ENCODE results near the gene TLCD2. TPM values are rescaled to one million over a fixed set of nuclear protein-coding genes. Genes with fewer than 3 reads are reported as not detected.
"Not testable (repeated sequence)": the region's sequence is repeated elsewhere in the genome, so short reads cannot be mapped to it uniquely, and the experiment has no call there.

Gene TLCD2
- polyA plus RNA-seq, 1 donor from 2014 or later, result not detected

DNA sequence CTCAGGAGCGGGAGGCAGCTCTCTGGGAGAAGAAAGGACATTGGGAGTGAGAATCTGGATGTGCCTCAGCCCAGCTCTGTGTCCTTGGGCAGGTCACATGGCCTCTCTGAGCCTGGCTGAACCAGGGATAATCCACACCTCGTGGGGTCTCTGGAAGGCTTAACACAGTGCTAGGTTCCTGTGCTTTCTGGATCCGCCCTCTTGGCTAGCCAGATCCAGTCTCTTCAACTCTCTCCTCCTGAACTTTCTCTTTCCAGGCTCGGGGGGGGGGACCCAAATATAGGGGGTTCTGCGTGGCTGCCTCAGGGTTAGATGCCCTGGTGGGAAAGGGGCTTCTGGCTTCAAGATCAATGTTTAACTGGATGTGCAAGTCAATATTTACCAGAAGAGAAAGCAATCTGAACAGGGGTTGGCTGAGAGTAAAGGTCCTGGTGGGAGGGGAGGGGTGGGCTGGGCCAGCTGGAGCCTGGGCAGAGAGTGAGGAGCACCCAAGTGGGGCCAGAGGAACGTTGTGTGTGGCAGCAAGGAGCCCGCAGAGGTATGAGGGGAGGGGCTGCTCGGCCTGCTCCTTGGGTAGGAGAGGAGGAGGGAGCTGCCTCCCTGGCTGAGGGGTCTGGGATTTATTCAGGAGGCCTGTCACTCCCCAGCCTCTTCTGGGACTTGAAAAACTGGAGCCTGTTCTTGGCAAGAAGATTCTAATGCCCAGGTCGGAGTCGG, 32.4 kb upstream of the TLCD2 start, which contains the start of gene SERPINF2:
Gene SERPINF2, plus strand, starts transcription at position 501 of the 717 bp plus-strand sequence. CDS start 2,125 bp downstream, outside the sequence.
- H3K27ac Mint-ChIP-seq, result peak within 1 kb of the TSS in 1 of 3 donors; percentile 19
- H3K9me3 Mint-ChIP-seq, result no peaks in the 10 kb centered on the region
- no peaks in the 10 kb centered on the region for H3K36me3 Mint-ChIP-seq
- no peaks in the 10 kb centered on the region for H3K4me1 Mint-ChIP-seq
- H3K27me3 Mint-ChIP-seq, result peaks cover 1% of the 10 kb centered on the region
- no peak within 1 kb of the TSS for H3K4me3 Mint-ChIP-seq

DNA sequence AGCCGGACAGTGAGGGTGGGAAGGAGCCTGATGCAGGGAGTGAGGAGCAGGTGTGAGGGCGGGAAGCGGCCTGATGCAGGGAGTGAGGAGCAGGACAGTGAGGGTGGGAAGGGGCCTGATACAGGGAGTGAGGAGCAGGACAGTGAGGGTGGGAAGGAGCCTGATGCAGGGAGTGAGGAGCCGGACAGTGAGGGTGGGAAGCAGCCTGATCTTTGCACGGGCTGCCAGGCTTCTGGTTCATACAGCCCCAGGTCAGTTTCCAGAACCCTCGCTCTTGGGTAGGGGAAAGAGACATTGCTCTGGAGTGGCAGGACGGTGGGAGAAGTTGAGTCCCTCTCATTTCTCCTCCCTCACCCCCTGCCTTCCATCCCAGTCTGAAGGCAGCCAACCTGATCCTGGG, 31.7 kb upstream of the TLCD2 start:
- H3K27me3 Mint-ChIP-seq, H3K36me3 Mint-ChIP-seq, H3K9me3 Mint-ChIP-seq, H3K4me1 Mint-ChIP-seq, H3K27ac Mint-ChIP-seq, H3K4me3 Mint-ChIP-seq: not testable (repeated sequence)

DNA sequence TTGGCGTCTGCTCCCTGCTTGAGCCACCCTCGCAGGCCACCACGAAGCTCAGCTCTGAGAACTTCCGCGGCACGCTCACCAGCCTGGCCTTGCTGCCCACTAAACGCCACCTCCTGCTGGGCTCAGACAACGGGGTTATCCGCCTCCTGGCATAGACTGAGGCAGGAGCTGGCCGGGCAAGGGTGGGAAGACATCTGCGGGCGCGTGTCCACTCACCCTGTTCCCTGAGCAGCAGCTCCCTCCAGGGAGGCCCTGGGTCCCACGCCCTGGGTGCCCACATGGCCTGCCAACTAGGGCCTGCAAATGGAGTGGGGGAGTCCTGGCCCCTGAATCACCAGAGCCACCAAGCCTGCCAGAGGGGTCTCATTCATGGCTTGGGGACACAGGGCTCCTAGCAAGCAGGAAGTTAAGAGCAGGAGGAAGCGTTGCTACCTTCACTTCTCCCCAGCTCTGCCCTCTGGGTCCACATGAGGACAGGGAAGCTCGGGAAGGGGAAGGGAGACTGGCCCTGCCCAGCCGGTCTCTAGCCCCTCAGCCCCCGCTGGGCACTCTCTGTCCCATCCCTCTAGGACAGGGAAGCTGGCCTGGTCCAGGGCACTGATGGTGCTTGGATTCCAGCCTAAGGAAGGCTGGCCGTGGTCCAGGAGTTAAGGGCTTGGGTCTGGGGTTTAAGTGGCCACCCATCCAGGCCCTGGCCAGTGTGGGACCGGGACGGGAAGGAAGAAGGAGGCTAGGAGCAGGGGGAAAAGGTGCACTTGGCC, 27.5 kb upstream of the TLCD2 start:
- Mint-ChIP-seq H3K4me3 (no peak overlapping the region), H3K4me1 (peaks cover 5 to 9% (median 7%) of the 10 kb centered on the region in 3 donors), H3K36me3 (peaks cover 8% of the 10 kb centered on the region), H3K27ac (no peak overlapping the region), H3K27me3 (no peaks in the 10 kb centered on the region), H3K9me3 (no peaks in the 10 kb centered on the region)

DNA sequence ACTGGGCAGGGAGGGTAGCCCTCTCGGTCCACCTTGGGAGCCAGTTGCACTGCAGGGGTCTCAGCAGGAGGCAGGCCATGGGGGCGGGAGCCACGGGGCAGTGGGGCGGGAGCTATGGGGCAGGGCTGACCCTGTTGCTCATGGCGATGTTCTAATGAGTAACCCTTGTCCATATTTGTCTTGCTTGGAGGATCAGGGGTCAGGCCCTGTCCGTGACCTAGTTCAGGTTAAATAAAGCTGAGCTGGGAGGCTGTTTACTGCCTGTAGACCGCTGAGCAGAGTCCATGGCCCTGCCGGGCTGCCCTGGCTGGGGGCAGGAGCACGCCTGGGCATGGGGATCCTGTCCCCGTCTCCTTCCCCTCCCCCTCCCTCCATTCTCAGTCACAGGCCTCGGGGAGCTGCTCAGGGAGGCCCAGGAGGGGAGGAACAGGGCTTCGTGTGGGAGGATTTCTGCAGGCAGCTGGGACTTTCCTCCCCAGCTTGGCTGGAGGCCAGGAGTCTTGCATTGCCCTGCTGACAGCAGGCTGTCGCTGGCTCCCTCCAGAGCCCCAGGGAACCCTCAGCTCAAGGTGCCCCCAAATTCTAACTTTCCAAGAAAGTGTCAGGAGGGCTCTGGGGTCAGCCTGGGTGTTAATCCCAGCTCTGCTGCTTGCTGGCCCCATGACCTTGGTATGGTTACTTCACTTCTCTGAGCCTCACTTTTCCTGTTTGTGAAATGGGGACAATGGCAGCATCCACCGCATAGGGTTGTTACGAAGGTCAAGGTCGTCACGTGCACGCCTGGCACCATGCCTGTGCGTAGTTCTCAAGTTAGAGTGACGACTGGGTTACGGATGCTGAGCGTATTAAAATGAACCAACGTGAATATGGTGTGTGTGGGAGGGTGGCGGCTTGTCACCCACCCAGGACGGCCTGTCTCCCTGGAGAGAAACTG, 26.4 kb upstream of the TLCD2 start:
- H3K27ac Mint-ChIP-seq, result no peak overlapping the region

GRCh38 chr17:1735834-1736347, 25.7 kb upstream of the TLCD2 start:
- no peak overlapping the region for H3K27ac Mint-ChIP-seq
- H3K36me3 Mint-ChIP-seq, result peaks cover 8% of the 10 kb centered on the region

More for the DNA sequence above, 26.4 kb upstream of the TLCD2 start:
- H3K4me3 Mint-ChIP-seq, result no peak overlapping the region
- peaks cover 5 to 11% (median 9%) of the 10 kb centered on the region in 3 donors for H3K4me1 Mint-ChIP-seq
- H3K9me3 Mint-ChIP-seq, result no peaks in the 10 kb centered on the region
- H3K36me3 Mint-ChIP-seq, result peaks cover 8% of the 10 kb centered on the region
- no peaks in the 10 kb centered on the region for H3K27me3 Mint-ChIP-seq

DNA sequence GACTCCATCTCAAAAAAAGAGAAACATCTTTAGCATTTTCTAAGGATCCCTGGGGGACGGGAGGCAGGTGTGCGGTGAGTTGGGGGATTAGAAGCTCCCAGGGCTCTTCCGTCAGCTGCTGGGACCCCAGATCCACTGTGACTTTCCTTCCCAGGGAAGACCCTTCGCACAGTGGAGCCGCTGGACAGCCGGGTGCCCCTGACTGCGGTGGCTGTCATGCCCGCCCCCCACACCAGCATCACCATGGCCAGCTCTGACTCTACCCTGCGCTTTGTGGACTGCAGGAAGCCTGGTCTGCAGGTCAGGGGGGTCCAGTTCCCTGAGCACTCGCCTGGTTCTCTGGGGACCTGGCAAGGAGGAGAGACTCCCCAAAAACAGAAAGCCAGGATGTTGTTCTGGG, 25.2 kb upstream of the TLCD2 start:
- peaks cover 5 to 11% (median 9%) of the 10 kb centered on the region in 3 donors for H3K4me1 Mint-ChIP-seq
- H3K27me3 Mint-ChIP-seq, result no peaks in the 10 kb centered on the region
- no peak overlapping the region for H3K27ac Mint-ChIP-seq
- H3K4me3 Mint-ChIP-seq, result peak overlapping the region in 2 of 4 donors; percentile 8 to 32
- peaks cover 8% of the 10 kb centered on the region for H3K36me3 Mint-ChIP-seq
- H3K9me3 Mint-ChIP-seq, result no peaks in the 10 kb centered on the region

More at GRCh38 chr17:1735834-1736347, 25.7 kb upstream of the TLCD2 start:
- H3K27me3 Mint-ChIP-seq, result no peaks in the 10 kb centered on the region
- no peaks in the 10 kb centered on the region for H3K9me3 Mint-ChIP-seq
- peaks cover 5 to 11% (median 9%) of the 10 kb centered on the region in 3 donors for H3K4me1 Mint-ChIP-seq
- peak overlapping the region in 1 of 4 donors; percentile 8 for H3K4me3 Mint-ChIP-seq

- Mint-ChIP-seq H3K36me3 (peaks cover 8% of the 10 kb centered on the region), H3K27ac (peak overlapping the region; percentile 39 to 81 (median 57)), H3K27me3 (no peaks in the 10 kb centered on the region), H3K9me3 (no peaks in the 10 kb centered on the region), H3K4me3 (peak overlapping the region; percentile 32 to 85 (median 52)), H3K4me1 (peaks cover 5 to 17% (median 16%) of the 10 kb centered on the region in 3 donors)
These were observed 23.6 kb upstream of the TLCD2 start for GRCh38 chr17:1733759-1734158.

- peaks cover 8% of the 10 kb centered on the region for H3K36me3 Mint-ChIP-seq
- peak overlapping the region in 3 of 4 donors; percentile 2 to 51 (median 38) for H3K4me3 Mint-ChIP-seq
- no peaks in the 10 kb centered on the region for H3K9me3 Mint-ChIP-seq
- no peaks in the 10 kb centered on the region for H3K27me3 Mint-ChIP-seq
- H3K27ac Mint-ChIP-seq, result peak overlapping the region; percentile 69 to 94 (median 80)
- H3K4me1 Mint-ChIP-seq, result peaks cover 5 to 22% (median 18%) of the 10 kb centered on the region in 3 donors
These were observed 22.7 kb upstream of the TLCD2 start for GRCh38 chr17:1732833-1733321.

- H3K9me3 Mint-ChIP-seq, result no peaks in the 10 kb centered on the region
- H3K4me1 Mint-ChIP-seq, result peaks cover 5 to 22% (median 18%) of the 10 kb centered on the region in 3 donors
- H3K27ac Mint-ChIP-seq, result peak overlapping the region; percentile 69 to 94 (median 80)
- H3K36me3 Mint-ChIP-seq, result peaks cover 8% of the 10 kb centered on the region
- H3K4me3 Mint-ChIP-seq, result peak overlapping the region in 2 of 4 donors; percentile 2 to 38
- no peaks in the 10 kb centered on the region for H3K27me3 Mint-ChIP-seq
These were observed 22.2 kb upstream of the TLCD2 start for GRCh38 chr17:1732241-1732832.

- H3K4me1 Mint-ChIP-seq, result peaks cover 5 to 22% (median 18%) of the 10 kb centered on the region in 3 donors
- H3K36me3 Mint-ChIP-seq, result peaks cover 6% of the 10 kb centered on the region
- H3K4me3 Mint-ChIP-seq, result no peak overlapping the region
- no peaks in the 10 kb centered on the region for H3K27me3 Mint-ChIP-seq
- peak overlapping the region in 1 of 3 donors; percentile 51 for H3K27ac Mint-ChIP-seq
- no peaks in the 10 kb centered on the region for H3K9me3 Mint-ChIP-seq
These were observed 21.0 kb upstream of the TLCD2 start for GRCh38 chr17:1731194-1731506.

- Mint-ChIP-seq H3K4me1 (peaks cover 5 to 24% (median 20%) of the 10 kb centered on the region in 3 donors), H3K4me3 (no peak overlapping the region), H3K27me3 (no peaks in the 10 kb centered on the region), H3K36me3 (peaks cover 4% of the 10 kb centered on the region), H3K27ac (peak overlapping the region in 1 of 3 donors; percentile 51), H3K9me3 (no peaks in the 10 kb centered on the region)
These were observed 20.4 kb upstream of the TLCD2 start for GRCh38 chr17:1730326-1731193.

DNA sequence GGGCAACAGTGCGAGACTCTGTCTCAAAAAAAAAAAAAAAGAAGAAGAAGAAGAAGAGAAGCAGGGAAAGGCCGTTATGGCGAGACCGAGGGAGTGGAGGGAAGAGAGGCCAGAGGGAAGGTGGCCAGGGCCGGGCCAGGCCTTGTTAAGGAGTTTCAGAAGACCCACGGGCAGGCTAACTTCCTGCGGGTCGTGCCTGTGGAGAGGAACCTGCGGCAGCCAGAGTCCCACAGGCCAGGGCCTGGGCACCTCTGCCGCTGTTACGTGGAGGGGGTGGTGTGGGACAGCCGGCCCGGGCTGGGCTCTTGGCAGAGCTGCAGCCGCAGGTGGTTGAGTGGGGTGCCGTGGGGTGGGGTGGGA, 19.8 kb upstream of the TLCD2 start:
- Mint-ChIP-seq H3K27me3 (no peaks in the 10 kb centered on the region), H3K4me1 (peaks cover 5 to 24% (median 23%) of the 10 kb centered on the region in 3 donors), H3K9me3 (no peaks in the 10 kb centered on the region), H3K27ac (peak overlapping the region in 1 of 3 donors; percentile 67), H3K4me3 (peak overlapping the region in 3 of 4 donors; percentile 24 to 73 (median 45)), H3K36me3 (peaks cover 4% of the 10 kb centered on the region)

All from IgD-negative memory B cell (primary cell).